HG02840 (cell line): ENCODE measurements around the gene STK11.

Source experiments
- ATAC-seq: cut with Tn5 transposase; IDR thresholded peaks from one replicate; pipeline ENCODE4 v1.9.1; 2021; ENCODE audit warnings: mild to moderate bottlenecking, moderate library complexity, moderate number of reproducible peaks; ENCODE audit not compliant: unreplicated experiment, low FRiP score

Gene STK11

DNA sequence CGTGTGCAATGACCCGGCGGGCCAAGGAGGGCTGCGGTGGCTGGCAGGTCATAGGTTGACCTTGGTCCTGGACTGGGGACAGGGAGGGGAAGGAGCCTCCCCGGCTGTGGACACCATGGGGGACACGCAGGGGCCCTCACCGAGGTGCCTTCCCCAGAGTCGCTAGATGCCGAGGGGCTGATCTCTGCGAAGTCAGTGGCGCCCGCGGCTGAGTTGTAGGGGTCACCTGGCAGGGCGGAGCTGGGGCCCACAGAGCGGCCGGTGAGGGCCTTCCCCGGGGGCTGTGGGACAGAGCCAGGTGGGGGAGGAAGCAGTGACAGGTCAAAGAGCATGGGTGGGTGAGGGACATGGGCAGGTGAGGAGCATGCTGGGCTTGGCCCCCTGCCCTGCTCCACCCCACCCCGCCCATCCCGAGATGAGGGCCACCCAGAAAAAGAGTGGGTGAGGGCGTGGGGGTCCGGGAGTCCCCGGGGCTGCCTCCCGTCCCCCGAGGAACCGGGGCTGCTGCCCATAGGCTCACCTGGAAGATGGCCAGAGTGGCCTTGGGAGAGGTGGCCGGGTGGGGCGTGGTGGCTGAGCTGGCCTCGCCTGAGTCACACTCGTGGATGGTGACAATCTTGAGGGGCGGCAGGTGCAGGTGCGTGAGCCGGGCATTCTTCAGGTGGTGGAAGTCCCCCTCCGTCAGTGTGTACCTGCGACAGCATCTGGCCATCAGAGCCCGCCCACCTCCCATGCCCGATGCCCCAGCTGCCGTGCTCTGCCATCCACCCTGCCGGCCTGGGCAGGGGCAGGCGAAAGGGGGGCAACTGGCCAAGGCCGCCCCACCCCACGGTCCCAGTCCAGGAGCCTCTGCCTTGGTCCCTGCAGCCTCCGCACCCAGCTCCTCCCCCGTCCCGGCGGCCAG, 28.7 kb downstream of the STK11 start:
- ATAC-seq: no peak

- no peak for ATAC-seq
Measured at GRCh38 chr19:1234955-1235380, 29.4 kb downstream of the STK11 start.

DNA sequence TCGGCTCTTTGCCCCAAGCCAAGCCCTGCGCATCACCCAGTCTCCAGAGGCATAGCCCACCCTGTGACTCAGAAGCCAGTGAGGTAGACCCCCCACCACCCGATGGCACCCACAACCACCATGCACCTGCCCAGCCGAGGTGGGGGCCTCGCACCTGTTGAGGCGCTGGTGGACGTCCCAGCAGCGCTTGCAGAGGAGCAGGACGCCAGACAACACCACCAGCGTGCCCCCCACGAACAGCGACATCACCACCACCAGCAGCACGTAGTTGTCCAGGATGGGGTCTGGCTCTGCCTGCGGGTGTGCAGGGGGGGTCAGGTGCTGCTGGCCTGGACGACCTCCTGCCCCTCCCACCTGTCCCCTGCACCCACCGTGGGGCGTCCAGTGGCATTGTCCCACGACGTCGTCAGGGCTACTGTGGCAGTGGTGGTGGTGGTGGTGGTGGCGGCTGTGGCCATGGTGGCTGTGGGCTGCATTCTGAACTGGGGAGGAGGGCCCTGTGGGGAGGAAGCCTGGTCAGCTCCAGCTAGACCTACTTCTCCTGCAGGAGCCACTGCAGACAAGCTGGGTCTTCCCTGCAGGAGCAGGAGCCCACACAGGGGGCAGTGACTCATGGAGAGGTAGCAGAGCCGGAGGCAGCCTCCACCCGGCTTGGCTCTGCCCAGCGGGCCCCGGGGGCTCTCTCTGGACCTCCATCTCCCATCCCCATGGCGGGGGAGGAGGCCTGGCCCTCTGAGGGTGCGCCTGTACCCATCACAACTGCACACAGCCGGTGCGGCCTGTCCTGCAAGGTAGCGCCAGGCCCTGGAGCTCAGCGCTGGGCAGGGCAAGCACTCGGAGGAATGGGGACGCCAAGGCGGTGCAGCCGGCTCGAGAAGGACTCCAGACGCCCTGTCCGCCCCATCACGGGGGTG, 30.3 kb downstream of the STK11 start:
- ATAC-seq: no peak

DNA sequence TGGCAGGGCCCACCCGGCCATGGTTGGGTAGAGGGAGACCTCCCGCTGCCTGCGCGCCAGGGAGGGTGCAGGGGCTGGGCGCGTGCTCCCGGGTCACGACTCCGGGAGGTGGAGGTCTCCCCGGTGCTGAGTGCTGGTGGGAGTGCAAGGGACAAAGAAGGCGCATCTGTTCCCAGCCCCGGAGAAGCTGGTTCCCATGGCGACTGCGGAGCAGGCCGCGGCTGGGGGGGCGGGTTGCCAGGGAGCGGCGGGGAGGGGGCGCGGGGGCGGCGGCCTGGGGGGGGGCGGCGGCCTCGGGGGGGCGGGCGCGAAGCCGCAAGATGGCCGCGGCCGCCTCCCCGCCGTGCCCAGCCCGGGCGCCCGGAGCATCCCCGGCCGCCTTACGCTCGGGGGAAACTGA, 31.0 kb downstream of the STK11 start:
- no peak for ATAC-seq

- ATAC-seq: no peak
Measured at GRCh38 chr19:1237027-1237659, 31.6 kb downstream of the STK11 start.

DNA sequence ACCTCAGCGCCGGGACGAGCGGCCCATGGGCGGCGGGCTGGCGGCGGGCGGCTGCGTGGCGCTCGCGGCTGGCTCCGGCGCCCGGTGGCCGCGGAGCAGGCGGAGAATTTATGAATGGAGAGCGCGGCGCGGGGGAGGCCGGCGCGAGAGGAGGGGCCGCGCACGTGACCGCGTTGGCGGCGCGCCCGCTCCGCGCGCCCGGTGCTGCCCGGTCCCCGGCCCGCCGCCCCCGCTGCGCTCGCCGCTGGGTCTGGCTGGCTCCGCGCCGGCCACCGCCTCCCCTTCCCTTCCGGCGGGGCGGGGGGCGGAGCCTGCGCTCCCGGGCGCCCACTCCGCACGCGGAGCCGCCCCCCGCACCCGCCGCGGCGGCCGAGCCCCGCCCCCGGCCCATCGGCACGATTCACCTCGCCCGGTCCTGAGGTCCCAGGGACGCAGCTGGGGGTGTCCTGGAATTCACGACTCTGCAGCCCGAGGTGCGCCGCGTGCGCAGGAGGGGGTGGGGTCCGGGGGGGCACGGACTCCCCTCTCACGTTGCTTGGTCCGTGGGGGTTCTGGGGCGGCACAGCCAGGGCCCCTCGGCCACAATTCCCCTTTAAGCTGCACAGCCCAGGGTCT, 32.3 kb downstream of the STK11 start, which contains the start of gene CBARP:
CBARP (minus strand) TSS at position 252 of the 615 bp plus-strand sequence. CDS start 1,905 bp downstream, outside the sequence.
- ATAC-seq: no peak

- no peak for ATAC-seq
Measured at GRCh38 chr19:1238369-1239303, 33.1 kb downstream of the STK11 start.

DNA sequence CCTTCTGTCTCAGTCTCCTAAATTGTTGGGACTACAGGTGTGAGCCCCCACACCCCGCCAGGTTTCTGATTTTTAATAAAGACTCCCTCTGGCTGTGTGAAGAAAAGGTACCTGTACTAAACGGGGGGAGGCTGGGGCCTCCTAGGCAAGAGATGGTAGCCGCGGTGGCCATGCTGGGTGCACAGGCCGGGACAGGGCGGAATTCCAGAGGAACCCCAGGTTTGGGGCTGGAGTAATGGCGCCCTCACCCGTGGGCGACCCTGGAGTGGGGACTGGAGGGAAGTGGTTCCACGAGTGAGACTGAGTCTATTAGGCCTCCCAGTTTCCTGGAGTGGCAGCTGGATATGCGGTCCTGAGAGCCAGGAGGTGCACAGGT, 33.8 kb downstream of the STK11 start:
- no peak for ATAC-seq

GRCh38 chr19:1239796-1240737, 34.5 kb downstream of the STK11 start:
- no peak for ATAC-seq

DNA sequence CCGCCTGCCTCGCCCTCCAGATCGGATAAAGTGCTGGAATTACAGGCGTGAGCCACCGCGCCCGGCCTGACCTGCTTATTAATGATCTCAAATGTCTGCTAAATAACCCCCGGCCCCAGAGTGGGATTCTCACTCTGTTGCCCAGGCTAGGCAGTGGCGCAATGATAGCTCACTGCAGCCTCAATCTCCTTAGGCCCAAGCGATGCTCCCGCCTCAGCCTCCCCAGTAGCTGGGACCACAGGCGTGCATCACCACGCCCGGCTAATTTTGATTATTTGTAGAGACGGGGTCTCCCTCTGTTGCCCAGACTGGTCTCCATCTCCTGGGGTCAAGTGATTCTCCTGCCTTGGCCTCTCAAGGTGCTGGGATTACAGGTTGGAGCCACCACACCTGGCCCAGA, 35.3 kb downstream of the STK11 start:
- ATAC-seq: no peak

- ATAC-seq: peak; percentile 54
Measured at GRCh38 chr19:1241417-1242095, 36.0 kb downstream of the STK11 start, which contains the start of gene ATP5F1D. Gene ATP5F1D (plus strand): TSS chr19:1241751. CDS start chr19:1241851, 100 bp downstream.

DNA sequence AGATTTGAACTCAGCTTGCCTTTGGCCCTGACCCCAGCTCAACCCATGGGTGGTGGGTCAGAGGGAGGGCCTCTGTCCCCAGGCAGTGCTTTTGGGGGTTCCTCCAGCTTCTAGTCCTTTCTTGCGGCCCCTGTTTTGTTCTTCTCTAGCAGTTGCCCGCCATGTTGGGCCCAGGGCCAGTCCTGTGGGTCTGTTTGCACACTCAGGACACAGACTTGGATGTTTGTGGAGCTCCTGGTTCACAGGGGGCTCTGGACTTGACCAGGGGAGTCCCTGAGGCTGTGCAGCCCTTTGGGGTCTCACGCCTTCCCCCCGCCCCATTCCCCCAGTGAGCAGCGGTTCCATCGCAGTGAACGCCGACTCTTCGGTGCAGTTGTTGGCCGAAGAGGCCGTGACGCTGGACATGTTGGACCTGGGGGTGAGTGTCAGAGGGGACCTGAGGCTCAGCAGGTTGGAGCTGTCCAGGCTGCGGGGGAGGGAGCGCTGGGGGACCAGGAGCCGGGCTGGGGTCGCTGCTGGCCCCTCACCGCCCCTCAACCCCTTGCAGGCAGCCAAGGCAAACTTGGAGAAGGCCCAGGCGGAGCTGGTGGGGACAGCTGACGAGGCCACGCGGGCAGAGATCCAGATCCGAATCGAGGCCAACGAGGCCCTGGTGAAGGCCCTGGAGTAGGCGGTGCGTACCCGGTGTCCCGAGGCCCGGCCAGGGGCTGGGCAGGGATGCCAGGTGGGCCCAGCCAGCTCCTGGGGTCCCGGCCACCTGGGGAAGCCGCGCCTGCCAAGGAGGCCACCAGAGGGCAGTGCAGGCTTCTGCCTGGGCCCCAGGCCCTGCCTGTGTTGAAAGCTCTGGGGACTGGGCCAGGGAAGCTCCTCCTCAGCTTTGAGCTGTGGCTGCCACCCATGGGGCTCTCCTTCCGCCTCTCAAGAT, 38.5 kb downstream of the STK11 start:
- ATAC-seq: no peak

GRCh38 chr19:1244693-1245451, 39.3 kb downstream of the STK11 start:
- ATAC-seq: no peak

DNA sequence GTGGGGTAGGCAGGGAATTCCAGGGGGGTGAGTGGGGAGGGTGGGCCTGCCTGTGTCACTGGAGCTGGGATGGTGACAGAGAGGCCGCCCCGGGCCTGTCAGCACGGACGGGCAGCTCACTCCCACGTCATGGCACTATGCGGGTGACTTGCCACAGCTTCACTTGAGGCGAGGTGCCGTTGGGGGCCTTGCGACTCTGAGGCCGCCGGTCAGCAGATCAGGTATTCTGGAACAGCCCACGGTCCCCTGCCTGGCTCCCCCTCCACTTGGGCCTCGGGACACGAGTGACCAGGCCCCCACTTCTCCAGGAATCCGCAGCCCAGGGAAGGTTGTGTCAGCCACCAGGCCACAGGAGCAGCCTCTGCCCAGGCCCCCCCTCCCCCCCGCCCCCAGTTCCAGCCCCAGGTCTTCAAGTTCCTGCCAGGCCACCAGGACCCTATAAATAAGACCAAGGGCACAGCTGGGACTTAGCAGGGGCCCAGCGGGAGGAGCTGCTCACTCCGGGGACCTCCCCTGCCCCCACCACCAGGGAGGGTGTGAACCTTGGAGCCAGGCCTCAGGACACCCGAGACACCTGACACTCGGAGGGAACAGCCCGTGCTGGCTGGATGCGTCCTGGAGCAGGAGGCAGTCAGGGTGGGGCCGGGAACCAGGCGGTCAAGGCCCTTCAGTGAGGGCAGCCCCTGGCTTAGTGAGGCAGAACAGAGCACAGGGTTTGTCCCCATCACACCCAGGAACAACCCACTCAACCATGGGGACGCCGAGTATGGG, 40.1 kb downstream of the STK11 start:
- no peak for ATAC-seq
